SIG-M5 treated with dmso at 0.1 percent for 504 hours (cell line): ENCODE data around the gene FCMR.

ENCODE experiments used
- DNase-seq: peaks from one replicate; lab custom pipeline; 2025; ENCODE audit not compliant: unreplicated experiment; lab: John Stamatoyannopoulos, UW

Gene FCMR, protein sequence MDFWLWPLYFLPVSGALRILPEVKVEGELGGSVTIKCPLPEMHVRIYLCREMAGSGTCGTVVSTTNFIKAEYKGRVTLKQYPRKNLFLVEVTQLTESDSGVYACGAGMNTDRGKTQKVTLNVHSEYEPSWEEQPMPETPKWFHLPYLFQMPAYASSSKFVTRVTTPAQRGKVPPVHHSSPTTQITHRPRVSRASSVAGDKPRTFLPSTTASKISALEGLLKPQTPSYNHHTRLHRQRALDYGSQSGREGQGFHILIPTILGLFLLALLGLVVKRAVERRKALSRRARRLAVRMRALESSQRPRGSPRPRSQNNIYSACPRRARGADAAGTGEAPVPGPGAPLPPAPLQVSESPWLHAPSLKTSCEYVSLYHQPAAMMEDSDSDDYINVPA

GRCh38 chr1:206921772-206922265 lies at the start of gene FCMR:
TSS of gene FCMR (minus strand) at chr1:206921941. CDS start at chr1:206921854, 87 bp downstream.
- peak; percentile 96 for DNase-seq

- peak; percentile 96 for DNase-seq
Measured at GRCh38 chr1:206971029-206971655, 49.4 kb upstream of the FCMR start.

DNA sequence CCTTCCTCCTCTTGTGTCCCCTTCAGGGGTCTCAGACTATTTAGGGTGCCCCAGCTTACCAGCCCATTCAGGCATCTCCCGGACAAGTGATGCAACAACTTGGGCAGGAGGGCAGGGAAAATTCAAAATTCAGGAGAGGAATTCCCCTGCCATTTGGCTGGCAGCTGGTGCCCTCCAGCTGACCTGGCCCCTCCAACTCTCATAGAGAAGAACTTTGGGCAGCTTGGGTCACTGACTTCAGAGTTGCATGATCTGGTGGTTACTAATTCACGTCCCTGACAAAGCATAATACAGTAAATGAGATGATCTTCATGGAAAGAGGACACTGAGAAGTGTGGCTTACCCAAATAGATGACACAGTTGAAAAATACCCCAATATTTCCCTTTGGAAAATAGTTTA lies 48.7 kb upstream of the FCMR start, which contains the start of gene FCAMR:
FCAMR (minus strand) TSS at position 15 of the 400 bp plus-strand sequence. CDS start 335 bp downstream, outside the sequence.
- DNase-seq: peak; percentile 21

DNA sequence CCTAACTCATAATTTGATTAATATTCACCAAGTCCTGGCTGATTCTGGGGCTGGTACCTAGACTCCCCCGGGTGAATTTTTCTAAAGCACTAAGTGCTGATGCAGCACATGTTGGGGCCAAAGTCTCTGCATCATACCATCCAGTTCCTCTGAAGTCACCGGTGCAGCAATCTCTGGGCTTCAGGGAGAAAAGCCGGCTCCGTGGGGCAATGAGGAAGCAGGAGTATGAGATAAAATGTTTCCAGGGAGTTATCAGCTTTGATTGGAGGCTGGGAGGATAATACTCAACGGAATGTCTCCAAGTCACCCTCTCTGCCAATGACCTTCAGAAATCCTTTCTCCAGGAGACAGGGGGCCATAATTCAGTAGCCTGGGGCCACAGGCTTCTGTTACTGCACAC lies 47.3 kb upstream of the FCMR start:
- no peak for DNase-seq

- peak; percentile 97 for DNase-seq
Measured at GRCh38 chr1:206967096-206967849, 45.5 kb upstream of the FCMR start.

- no peak for DNase-seq
Measured at GRCh38 chr1:206965781-206966180, 44.0 kb upstream of the FCMR start.

- no peak for DNase-seq
Measured at GRCh38 chr1:206963740-206964139, 42.0 kb upstream of the FCMR start.

- DNase-seq: no peak
Measured at GRCh38 chr1:206963119-206963712, 41.5 kb upstream of the FCMR start.

GRCh38 chr1:206962272-206962671 lies 40.5 kb upstream of the FCMR start:
- peak; percentile 85 for DNase-seq

- no peak for DNase-seq
Measured at GRCh38 chr1:206961668-206962067, 39.9 kb upstream of the FCMR start.

- no peak for DNase-seq
Measured at GRCh38 chr1:206960676-206961386, 39.1 kb upstream of the FCMR start.

DNA sequence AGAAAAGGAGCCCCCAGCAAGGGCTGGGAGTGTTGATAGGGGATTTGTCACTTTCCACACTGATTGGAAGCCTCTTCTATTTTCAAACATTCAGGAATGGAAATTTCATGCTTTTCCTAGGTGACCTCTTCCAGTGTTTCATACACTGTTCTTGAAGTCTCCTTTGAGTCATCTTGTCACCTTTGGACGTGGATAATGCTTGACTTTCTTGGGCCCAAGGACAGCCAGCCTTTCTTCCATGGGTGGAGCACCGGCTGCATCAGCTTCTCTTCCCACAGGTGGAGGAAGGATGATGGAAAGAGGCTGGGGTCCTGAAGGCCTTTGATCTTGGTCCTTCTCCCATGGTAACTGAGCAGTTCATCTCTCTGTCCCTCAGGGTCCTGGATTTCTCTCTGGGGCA lies 36.4 kb upstream of the FCMR start:
- DNase-seq: no peak

DNA sequence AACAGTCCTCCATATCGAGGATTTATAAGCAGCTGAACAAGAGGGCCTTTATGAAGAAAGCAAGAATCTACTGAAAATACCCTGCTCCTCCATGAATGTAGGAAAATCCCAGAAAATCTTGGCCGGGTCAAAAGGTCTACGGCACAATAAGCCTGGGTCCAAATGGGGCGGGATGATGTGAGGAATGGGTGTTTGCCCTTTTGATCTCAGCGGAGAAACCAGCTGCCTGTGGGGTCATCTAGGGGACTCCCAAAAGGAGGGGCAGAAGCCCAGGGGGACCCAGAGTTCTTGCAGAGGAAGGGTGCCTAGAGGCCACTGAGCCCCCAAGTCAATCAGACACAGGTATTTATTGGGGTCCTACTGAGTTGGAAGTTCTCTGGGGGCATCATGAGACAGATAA lies 35.9 kb upstream of the FCMR start:
- no peak for DNase-seq

GRCh38 chr1:206955476-206956451 lies 34.0 kb upstream of the FCMR start:
- no peak for DNase-seq

DNA sequence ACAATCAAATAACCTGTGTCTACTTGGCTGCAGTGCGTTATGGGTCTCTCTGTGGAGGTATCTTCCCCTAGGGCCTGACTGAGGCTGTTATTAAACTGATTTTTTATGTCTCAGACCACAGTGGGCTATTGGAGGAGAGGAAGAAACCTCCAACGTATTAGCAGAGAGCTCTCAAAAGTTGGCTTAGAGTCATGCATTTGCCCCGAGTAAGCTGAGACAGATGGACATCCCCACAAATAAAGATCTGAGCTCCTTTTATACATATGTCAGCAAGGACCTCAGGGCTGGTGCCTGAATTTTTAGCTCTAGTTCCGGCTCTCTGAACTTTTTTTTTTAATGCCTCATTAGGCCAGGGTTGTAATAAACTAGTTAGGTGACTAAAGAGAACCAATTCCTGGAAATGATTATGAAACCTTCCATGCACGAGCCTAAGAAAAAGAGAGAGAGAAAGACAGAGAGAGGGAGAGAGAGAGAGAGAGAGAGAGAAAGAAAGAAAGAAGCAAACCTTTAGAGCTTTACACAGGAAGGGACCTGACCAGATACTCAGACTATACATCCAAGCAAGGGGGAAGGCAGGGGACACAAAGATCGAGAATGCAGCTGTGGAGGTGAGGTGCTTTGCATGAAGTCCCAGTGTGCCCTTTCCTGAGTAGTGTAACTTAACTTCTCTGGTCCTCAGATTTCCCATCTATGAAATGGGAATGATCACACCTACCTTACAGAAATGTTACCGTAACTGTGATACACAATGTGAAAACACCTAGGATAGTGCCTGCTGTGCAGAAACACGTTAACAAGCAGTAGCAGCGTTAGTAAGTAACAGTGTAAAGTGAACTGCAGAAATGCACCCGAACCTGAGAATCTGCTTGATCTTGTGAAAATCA lies 33.0 kb upstream of the FCMR start:
- DNase-seq: no peak

- DNase-seq: peak; percentile 28
Measured at GRCh38 chr1:206953626-206954025, 31.9 kb upstream of the FCMR start.

DNA sequence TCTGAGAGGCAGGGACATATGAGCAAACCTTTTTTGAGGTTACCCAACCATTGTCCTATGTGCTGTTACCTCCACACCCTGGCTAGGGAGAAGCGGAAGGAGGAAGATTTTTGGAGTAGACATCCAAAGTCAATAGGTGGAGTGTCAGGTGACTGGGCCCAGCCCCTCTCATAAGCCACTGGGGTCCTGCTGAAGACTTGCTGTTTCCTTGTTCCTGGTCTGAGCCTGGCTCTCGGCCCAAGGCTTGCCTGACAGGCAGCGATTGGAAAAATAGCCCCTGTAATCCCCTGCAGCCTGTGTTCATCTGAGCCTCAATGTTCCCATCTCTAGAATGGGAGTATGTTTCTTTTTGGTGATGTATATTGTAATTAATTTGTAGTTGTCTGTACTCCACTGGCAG lies 31.4 kb upstream of the FCMR start:
- DNase-seq: no peak

- peak; percentile 19 for DNase-seq
Measured at GRCh38 chr1:206952171-206952570, 30.4 kb upstream of the FCMR start.
